ENCODE measurements around the gene CNTLN.
"Not testable (repeated sequence)": the region's sequence is repeated elsewhere in the genome, so short reads cannot be mapped to it uniquely, and the experiment has no call there.

The CNTLN gene

GRCh38 chr9:17319864-17320263 is 185.0 kb downstream of the CNTLN start:
- DNase-seq: no peak

- DNase-seq: no peak
Observed at GRCh38 chr9:17322882-17323864, 188.3 kb downstream of the CNTLN start.

GRCh38 chr9:17328331-17328730 is 193.5 kb downstream of the CNTLN start:
- no peak for DNase-seq

GRCh38 chr9:17330097-17330496 is 195.3 kb downstream of the CNTLN start:
- DNase-seq: peak; percentile 24

- no peak for DNase-seq
Observed at GRCh38 chr9:17332115-17332514, 197.3 kb downstream of the CNTLN start.

- no peak for DNase-seq
Observed at GRCh38 chr9:17339156-17339555, 204.3 kb downstream of the CNTLN start.

- DNase-seq: no peak
Observed at GRCh38 chr9:17342696-17343095, 207.9 kb downstream of the CNTLN start.

- peak; percentile 71 for DNase-seq
Observed at GRCh38 chr9:17349831-17350230, 215.0 kb downstream of the CNTLN start.

- not testable (repeated sequence) for DNase-seq
Observed at GRCh38 chr9:17354006-17354405, 219.2 kb downstream of the CNTLN start.

- DNase-seq: no peak
Observed at GRCh38 chr9:17361378-17361777, 226.5 kb downstream of the CNTLN start.

- DNase-seq: no peak
Observed at GRCh38 chr9:17367035-17367434, 232.2 kb downstream of the CNTLN start.

- no peak for DNase-seq
Observed at GRCh38 chr9:17380126-17380861, 245.5 kb downstream of the CNTLN start.

GRCh38 chr9:17387565-17387964 is 252.7 kb downstream of the CNTLN start:
- no peak for DNase-seq

- DNase-seq: no peak
Observed at GRCh38 chr9:17389026-17389425, 254.2 kb downstream of the CNTLN start.

GRCh38 chr9:17394881-17395510 is 260.2 kb downstream of the CNTLN start:
- DNase-seq: no peak

GRCh38 chr9:17397166-17397728 is 262.4 kb downstream of the CNTLN start:
- not testable (repeated sequence) for DNase-seq

GRCh38 chr9:17398350-17398749 is 263.5 kb downstream of the CNTLN start:
- peak; percentile 35 for DNase-seq

GRCh38 chr9:17401858-17402257 is 267.0 kb downstream of the CNTLN start:
- peak; percentile 6 for DNase-seq

GRCh38 chr9:17402309-17402708 is 267.5 kb downstream of the CNTLN start:
- DNase-seq: peak; percentile 17

- DNase-seq: no peak
Observed at GRCh38 chr9:17403539-17403938, 268.7 kb downstream of the CNTLN start.

GRCh38 chr9:17414986-17415385 is 280.1 kb downstream of the CNTLN start:
- no peak for DNase-seq

- DNase-seq: no peak
Observed at GRCh38 chr9:17422994-17423680, 288.3 kb downstream of the CNTLN start.
